HG02759 (cell line): ENCODE data around the gene GPRIN3.

ENCODE experiments used
- ATAC-seq: cut with Tn5 transposase; IDR thresholded peaks from one replicate; pipeline ENCODE4 v1.9.1; 2021; ENCODE audit warnings: mild to moderate bottlenecking, moderate library complexity; ENCODE audit not compliant: unreplicated experiment

GPRIN3 gene

DNA sequence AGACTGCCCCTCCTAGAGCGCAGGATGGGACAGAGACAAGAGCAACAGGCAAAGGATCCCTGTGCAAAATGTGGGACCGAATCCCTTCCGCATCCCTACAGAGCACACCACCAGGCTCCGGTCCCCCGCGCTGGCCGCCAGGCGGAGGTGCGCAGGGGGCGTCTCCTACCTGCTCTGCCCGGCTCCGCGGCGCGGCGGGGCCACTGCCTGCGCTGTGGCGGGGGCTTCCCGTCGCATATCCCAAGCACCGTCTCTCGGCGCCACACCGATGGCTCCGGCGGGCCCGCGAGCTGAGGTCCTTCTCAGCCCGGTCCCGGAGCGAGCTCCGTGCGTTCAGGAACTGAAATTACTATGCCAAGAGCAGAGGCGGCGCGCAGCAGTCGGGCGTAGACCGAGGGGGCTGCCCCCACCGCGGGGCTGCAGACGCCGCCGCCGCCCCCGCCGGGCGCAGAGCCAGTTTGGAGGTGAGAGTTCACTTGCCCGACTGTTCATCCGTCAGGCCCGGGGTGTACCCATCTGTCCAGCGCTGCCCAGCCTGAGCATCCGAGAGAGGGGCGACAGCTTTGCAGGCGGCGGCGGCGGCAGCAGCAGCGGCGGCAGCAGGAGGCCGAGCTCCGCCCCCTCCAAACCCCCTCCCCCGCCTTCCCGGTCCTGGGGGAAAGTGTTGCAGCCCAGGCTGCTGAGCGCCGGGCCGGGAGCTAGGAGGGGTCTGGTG is at the start of gene GPRIN3:
GPRIN3 (minus strand) TSS at position 355 of the 715 bp plus-strand sequence. CDS start 57,690 bp downstream, outside the sequence.
- peak; percentile 80 for ATAC-seq

DNA sequence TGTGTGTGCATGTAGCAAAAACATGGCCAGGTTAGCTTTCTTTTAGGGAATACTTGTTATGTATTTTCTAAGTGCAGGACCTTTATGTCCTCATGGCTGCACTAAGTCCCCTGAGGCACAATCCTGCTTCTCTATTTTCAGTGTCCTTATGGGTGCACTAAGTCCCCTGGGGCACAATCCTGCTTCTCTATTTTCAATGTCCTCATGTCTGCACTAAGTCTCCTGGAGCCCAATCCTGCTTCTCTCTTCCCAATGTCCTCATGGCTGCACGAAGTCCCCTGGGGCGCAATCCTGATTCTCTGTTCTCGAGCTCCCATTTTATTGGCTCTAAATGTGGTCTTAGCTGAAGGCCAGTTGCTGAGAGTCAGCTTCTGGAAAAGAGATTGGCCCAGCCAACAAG is 49.7 kb upstream of the GPRIN3 start:
- no peak for ATAC-seq

DNA sequence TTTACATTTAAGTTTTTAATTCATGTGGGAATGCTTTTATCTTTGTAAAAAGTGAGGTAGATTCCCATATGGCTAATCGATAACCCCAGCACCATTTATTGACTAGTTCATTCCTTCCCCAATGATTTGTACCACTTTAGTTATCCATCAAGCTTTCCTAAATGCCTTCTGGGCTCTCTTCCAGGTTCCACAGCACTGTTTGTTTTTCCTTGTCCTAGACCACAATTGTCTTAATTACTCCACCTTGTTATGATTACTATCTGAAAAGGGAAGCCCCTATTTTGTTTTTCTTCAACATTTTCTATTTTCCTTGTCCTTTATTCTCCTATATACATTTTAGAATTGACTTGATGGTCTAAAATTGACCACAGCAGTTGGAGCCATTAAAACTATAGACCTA is 48.5 kb upstream of the GPRIN3 start:
- no peak for ATAC-seq

DNA sequence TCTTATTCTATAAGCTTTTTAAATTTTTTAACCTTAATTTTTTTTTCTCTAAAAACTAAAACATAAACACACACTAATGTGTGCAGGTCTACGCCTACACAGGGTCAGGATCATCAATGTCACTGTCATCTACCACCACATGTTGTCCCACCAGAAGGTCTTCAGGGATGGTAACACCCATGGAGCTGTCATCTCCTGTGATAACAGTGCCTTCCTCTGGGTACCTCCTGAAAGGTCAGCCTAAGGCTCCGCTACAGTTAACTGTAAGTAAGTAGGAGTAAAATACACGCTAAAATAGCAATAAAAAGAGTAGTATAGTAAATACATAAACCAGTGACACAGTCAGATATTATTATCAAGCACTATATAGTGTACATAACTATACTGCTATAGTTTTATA is 45.9 kb upstream of the GPRIN3 start:
- no peak for ATAC-seq

DNA sequence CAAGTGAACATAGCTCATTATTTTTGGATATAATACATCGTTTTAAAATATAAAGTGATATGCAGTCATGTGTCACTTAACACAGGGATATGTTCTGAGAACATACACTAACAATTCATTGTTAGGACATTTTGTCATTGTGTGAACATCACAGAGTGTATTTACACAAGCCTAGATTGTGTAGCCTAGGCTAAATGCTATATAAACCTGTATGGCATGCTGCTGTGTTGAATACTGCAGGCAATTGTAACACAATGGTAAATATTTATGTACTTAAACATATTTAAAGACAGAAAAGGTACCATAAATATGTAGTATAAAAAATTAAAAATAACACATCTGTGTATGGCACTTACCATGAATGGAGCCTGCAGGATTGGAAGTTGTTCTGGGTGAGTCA is 44.9 kb upstream of the GPRIN3 start:
- ATAC-seq: no peak

DNA sequence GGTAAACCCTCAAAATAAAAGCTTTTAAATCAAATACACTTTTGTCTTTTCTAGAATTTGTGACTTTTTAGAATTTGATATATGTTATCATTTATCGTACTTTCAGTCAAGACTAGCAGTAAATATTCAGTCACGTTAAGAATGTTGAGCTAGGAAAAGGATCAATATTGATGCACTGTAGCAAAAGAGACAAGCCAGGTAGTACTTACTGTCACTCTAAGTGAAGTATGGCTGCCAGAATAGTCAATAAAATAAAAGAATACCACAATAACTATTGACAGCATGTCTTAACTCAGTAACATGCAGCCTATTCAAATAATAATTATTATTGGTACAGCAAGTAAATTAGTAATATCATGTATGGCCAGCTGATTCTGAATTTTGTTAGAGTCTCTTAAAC is 43.6 kb upstream of the GPRIN3 start:
- no peak for ATAC-seq

DNA sequence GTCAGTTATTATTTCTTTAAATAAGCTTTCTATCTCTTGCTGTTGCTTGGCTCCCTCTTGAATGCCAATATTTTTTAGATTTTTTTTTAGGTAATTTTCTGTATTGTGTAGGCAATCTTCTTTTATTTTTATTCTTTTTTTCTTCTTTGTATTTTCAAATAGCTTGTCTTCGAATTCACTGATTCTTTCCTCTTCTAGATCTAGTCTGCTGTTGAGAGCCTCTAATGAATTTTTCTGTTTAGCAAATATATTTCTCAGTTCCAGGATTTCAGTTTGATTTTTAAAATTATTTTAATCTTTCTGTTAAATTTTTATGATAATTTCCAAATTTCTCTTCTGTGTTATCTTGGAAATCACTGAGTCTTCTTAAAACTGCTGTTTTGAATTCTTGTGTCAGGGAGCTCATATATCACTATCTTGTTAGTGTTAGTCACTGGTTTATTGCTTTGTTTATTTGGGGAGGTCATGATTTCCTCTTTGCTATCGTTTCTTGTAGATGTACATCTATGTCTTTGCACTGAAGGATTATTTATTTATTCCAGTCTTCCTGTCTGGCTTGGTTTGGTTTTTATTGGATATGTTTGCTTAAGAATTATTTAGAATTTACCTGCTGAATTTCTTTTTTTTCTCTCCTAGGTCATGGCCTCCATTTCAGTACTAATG is 39.9 kb upstream of the GPRIN3 start:
- ATAC-seq: no peak

DNA sequence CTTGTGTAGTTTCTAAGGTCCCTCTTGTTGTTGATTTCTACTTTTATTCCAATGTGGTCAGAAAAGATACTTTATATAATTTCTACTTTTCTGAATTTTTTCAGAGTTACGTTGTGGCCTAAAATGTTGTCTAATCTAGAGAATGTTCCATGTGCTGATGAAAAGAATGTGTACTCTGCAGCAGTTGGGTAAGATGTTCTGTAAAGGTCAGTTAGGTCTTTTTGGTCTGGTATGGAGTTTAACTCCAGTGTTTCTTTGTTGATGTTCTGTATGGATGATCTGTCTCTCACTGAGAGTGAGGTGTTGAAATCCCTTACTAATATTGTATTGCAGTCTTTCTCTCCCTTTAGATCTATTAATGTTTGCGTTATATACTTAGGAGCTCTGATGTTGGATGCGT is 37.0 kb upstream of the GPRIN3 start:
- ATAC-seq: no peak

DNA sequence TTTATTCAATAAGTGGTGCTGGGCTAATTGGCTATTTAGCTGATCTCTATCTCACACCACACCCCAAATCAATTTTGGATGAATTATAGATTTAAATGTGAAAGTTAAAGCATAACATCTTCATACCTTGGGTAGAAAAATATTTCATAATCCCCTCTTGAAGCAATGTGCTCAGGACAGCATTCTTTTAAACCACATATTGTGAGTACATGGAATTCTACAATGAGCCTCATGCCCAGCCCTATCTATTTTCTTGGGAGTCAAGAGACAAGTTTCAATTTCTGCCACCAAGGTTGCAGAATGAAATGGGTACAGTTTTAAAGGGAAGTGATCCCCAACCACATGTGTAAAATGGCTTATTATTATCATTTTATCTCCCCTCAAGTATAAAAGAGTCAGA is 30.6 kb upstream of the GPRIN3 start:
- no peak for ATAC-seq

DNA sequence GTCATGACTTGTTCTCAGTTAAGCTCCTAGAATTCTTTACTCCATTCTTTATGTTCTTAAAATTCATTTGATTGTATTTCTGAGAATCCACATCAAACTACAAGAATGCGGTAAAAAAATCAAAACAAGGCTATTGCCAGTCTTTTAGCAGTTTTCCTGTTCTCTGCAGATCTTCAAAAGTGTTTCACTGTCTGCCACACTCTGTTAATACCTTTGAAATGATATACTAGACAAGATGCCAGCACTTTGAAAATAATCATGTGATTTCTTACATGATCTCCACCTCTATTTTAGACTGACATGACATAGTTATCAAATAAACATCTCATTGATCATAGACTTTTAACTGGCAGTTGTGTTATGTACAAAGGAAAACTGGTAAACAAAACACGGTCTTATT is 30.1 kb upstream of the GPRIN3 start:
- no peak for ATAC-seq

DNA sequence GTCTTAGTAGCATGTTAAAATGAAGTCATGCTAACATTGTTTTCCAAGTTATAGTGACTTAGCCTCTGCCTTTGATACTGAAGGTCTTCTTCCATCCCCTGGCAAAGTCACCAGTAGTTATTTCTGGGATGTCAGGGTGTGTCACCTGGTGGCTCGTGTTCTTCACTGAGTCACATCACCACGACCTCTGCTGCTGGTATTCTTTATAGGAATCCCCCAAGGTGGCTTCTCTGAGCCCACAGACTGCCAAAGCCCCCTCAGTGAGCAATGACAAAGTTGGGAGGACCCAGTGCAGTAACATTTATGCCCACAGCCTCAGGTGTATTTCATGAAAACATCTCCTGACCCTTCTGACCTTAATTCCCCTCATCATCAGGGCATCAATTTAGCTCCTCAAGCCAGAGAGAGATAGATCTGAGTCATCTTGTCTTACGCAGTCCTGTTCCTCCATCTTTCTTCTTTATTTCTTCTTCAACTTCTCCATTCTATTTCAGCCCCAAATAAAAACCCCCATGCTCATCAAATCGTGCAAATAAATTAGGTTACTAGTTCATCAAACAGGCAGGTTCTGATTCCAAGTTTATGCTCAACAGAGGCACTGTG is 29.3 kb upstream of the GPRIN3 start:
- ATAC-seq: no peak

DNA sequence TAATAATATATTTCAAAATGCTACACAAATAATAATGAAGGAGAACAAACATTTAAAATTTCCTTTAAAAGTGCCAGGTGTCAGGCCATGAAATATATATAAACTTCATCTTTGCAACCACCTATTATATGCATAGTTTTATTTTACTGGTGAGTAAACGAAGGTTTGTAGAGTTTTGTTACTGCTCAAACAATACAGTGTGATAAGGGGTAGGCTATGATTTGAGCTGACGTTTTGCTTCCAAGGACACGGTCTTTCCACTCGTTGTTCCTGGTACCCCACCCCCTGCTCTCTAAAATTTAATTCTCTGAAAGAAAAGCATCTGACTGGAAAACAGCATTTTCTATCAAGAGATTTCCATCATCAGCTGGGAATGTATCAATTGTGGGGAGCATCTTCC is 27.2 kb upstream of the GPRIN3 start:
- no peak for ATAC-seq

DNA sequence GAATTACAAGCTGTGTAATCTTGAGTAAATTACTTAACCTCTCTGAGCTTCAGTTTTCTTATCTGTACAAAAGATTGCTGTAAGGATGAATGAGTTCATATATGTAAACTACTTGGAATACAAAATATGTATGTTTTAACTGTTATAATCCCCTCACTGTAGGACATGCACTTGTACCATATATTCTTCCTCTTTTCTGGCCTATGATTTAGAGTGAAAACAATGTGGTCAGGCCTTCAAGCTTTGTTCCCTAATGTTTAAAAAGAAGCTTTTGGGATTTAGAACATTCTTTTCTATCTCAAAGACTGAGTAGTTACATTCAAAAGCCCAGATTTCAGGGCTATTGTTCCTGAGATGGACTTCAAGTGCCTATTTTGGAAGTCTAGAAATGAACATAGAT is 26.7 kb upstream of the GPRIN3 start:
- ATAC-seq: no peak

DNA sequence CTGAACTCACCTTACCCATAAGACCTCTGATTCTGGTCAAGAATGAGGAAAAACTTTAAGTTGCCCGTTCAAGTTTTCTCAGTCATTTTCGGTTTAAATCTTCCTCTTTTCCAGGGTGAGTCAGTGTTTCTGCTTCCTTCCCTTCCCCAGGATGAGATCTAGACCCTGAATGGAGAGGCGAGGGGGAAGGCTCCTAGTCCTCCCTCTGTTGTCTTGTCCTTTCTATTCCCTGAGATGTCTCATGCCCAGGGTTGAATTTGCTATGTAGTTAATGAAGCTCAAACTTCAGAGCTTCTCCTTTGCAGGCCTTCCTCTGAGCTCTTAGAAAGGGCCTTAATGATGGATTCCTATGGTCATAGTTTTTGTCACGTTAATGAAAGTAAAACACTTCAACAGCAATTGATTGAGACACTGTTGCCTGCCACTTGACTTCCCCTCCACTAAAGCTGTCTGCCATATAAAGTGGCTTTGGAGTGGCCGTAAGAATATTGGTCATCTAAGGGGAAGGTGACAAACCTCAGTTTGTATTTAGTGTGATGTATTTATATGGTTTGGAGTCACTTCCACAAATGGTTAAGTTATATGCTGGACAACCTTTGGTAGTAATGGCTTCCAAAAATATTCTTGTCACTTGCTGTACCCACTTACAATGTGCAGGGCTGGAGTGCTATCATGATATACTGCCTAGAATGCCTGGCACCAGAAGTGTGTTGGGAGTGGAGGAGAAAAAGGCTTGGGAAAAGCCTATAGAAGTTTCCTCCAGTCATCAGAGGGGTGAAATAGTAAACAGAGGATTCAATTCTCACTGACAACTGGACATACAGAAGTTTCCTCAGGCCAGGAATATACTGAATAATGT is 24.3 kb upstream of the GPRIN3 start:
- no peak for ATAC-seq

DNA sequence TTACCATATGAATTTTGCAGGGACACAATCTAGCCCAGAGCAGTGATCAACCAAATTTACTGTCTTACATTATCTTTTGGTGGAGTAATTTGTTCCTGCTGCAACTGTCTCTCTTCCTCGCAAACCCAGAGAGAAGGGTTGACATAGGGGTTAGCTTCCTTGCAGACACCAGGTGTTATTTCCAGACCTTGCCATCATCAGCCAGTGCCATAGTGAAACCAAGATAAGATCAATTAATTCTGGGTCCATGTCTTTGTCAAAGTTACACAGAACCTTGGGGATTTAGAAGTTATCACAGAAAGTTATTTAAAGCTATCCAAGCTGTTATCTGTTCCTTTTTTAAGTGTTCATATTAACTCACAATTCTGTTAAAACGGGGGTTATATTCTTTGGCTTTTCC is 23.6 kb upstream of the GPRIN3 start:
- ATAC-seq: no peak

DNA sequence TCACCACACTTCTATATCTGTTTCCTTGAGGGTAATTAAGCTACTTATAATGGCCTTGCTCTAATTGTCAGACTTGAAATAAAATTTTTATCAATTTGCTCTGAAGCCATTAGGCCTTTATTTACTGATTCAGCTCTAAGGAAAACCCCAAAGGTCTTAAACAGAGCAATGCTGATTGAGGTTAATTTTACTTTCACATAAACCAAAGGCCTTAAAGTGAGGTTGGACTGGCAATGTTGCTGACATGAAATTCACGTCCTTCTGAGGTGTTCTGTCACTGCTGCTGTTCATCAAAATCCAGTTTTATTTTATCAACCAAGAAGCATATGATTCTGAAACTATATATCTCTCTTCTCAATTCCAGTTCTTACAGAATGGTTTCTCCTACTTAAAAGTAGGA is 21.7 kb upstream of the GPRIN3 start:
- no peak for ATAC-seq

DNA sequence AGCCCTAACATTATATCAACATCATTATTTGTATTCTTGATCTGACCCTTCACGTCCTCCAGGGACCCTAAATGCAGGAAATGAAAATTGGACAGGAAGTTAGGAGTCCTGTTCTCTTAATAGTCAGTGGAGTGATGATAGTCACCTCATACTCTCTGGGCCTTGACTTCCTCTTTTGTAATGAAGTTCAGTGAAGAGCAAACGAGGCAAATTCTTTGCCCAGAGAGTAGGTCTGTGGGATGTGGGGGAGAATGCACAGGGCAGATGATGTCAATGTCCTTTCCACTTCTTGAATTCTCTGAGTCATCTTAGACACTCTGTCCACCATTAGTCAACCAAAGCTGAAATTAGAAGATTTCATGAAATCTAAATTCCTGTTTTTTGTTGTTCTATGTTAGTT is 17.1 kb upstream of the GPRIN3 start:
- peak; percentile 94 for ATAC-seq

DNA sequence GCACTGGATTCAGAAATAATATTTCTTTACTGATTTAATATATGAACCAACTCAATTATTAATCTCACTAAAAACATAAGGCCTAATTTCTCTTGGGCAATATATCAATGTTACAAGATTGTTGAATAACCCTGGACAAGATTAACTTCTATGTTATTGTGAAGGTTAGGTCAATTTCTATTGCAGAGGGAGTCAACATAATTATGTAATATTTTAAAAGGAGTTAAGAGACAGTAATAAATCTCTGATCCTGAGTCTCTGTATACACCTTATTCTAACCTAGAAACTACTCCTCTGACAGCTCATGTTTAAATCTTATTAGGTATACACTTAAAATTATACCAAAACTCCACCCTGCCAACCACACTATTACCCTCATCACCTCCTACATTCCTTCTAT is 15.1 kb upstream of the GPRIN3 start:
- ATAC-seq: no peak

DNA sequence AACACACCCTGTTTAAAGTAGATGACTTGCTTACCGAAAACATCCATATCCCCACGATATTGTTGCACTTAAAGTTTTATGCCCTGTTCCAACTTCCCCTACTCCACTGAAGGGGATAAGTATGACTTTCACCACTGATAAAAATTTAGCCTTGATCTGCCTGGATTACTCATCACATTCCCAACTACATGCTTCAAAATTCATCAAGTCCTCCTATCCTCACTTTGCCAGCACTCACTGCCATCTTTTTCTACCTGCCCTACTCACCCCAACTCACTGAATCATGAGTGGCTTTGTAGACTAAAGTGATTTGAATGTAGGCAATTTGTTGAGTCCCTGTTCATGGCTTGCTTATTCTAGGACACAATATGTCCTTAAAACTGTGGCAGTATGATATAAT is 12.2 kb upstream of the GPRIN3 start:
- ATAC-seq: no peak

DNA sequence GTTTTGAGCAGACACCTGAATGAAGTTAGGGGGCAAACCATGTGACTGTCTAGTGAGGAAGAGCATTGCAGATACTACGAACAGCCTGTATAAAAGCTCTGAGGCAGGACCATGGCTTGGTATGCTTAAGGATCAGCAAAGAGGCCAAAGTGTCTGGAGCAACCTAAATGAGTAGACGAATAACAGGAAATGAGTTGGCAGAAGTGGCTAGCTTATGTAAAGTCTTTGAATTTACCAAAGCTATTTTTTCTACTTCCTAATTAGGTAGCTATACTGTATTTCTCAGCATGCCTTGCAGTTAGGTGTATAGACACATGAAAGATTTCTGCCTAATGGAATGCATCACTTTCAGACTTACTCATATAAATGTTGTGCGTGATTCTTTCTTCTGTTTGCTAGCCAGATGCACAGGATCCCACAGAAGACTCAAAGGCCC is 9.3 kb upstream of the GPRIN3 start:
- peak; percentile 65 for ATAC-seq

DNA sequence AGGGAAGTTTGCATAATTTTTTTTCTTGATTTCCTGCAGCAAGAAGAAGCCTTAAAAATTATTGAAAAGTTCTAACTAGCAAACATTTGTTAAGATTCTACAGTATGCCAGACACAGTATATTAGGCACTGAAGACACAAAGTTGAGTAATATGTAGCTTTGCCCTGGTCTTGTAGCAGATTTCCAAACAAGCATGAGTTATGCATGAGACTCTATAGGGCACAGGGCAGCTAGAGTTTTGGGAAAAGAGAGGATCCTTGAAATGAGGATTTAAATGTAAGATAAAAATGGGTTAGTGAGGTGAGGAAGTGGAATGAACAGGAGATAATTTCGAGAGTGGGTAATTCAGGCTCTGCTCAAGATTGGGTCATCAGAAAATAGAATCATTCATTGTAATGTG is 8.6 kb upstream of the GPRIN3 start:
- ATAC-seq: no peak
